Measurements from ENCODE around the gene GATA5.

- TF ChIP-seq EZH2 (IDR thresholded peaks at IDR 0.05) (no peak), POLR2A (IDR thresholded peaks at IDR 0.05; ENCODE audit: borderline replicate concordance, extremely low read depth, insufficient read depth, insufficient read length) (no peak), CEBPB (IDR thresholded peaks at IDR 0.05; ENCODE audit: low read depth) (no peak)
- TF ChIP-seq, protein P1, sequence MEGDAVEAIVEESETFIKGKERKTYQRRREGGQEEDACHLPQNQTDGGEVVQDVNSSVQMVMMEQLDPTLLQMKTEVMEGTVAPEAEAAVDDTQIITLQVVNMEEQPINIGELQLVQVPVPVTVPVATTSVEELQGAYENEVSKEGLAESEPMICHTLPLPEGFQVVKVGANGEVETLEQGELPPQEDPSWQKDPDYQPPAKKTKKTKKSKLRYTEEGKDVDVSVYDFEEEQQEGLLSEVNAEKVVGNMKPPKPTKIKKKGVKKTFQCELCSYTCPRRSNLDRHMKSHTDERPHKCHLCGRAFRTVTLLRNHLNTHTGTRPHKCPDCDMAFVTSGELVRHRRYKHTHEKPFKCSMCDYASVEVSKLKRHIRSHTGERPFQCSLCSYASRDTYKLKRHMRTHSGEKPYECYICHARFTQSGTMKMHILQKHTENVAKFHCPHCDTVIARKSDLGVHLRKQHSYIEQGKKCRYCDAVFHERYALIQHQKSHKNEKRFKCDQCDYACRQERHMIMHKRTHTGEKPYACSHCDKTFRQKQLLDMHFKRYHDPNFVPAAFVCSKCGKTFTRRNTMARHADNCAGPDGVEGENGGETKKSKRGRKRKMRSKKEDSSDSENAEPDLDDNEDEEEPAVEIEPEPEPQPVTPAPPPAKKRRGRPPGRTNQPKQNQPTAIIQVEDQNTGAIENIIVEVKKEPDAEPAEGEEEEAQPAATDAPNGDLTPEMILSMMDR (IDR thresholded peaks at IDR 0.05 in 2 of 3, conservative IDR thresholded peaks at IDR 0.05 in 1 of 3; ENCODE audit: borderline replicate concordance in 1 of 3, insufficient read depth in 1 of 3, low read depth in 2 of 3, low read length in 2 of 3) = no peak
Measured at GRCh38 chr20:62494980-62495748, 19.4 kb upstream of the GATA5 start.
